Gastrocnemius medialis (tissue), 4 donors: ENCODE results near the gene LDLRAD4. TPM values are rescaled to one million over a fixed set of nuclear protein-coding genes. Genes with fewer than 3 reads are reported as not detected.

Experiments
- ATAC-seq, 2 donors: fragments of 150-250 bp; one replicate each; pipeline ENCODE4 v1.9.1; 2016
- DNase-seq, 2 donors: peaks; one replicate each; pipeline ENCODE4 v3.0.0-alpha.2; 2019
- H3K27ac ChIP-seq, 4 donors: fragments of 200-600 bp; sonication (generic); 1 replicate in 1 of 4; 2 replicates in 3 of 4; pipeline ENCODE4 v1.5.1; 2016 to 2018; ENCODE audit warnings: mild to moderate bottlenecking in 2 of 4, moderate library complexity in 1 of 4
- H3K27me3 ChIP-seq, 3 donors: fragments of 200-600 bp; sonication (generic) in 2 of 3; 1 replicate in 1 of 3; 2 replicates in 2 of 3; pipeline versions ENCODE4 v1.5.1 to v1.6.0; 2016 to 2019; ENCODE audit warnings: mild to moderate bottlenecking in 1 of 3, moderate library complexity in 1 of 3
- H3K36me3 ChIP-seq, 2 donors: fragments of 200-600 bp; sonication (generic) in 1 of 2; one replicate each; pipeline ENCODE4 v1.5.1; 2017 to 2018
- H3K4me1 ChIP-seq, 2 donors: fragments of 200-600 bp; sonication (generic) in 1 of 2; one replicate each; pipeline ENCODE4 v1.5.1; 2016 to 2017; ENCODE audit warnings: mild to moderate bottlenecking in 2 of 2
- H3K4me3 ChIP-seq, 4 donors: fragments of 200-600 bp; sonication (generic) in 3 of 4; 1 replicate in 1 of 4; 2 replicates in 3 of 4; pipeline ENCODE4 v1.5.1; 2016 to 2019; ENCODE audit warnings: mild to moderate bottlenecking in 2 of 4
- H3K9me3 ChIP-seq, 3 donors: fragments of 200-600 bp; sonication (generic) in 2 of 3; 1 replicate in 1 of 3; 2 replicates in 2 of 3; pipeline ENCODE4 v1.5.1; 2016 to 2019
- CTCF ChIP-seq, 5 experiments: fragments of 450-650 bp in 3 of 5; fragments of 200-600 bp in 2 of 5; sonication (generic) in 2 of 5; IDR thresholded peaks in 4 of 5; conservative IDR thresholded peaks in 1 of 5; 1 replicate in 4 of 5; 2 replicates in 1 of 5; pipeline ENCODE4 v1.5.1; 2016 to 2019; ENCODE audit warnings: antibody characterized with exemption in 5 of 5, mild to moderate bottlenecking in 3 of 5, moderate library complexity in 3 of 5
- POLR2A ChIP-seq, 2 donors: fragments of 450-650 bp; IDR thresholded peaks; one replicate each; pipeline ENCODE4 v1.6.1; 2017; ENCODE audit warnings: antibody characterized with exemption in 2 of 2, mild to moderate bottlenecking in 2 of 2, moderate library complexity in 2 of 2
- in situ Hi-C, 4 donors: fragments of 200-750 bp; cut with MboI; loops; one replicate each; pipeline versions ENCODE4 v1.15.0 to v1.8.0; 2017; ENCODE audit warnings: low sequenced_read_pairs in 4 of 4
- intact Hi-C: fragments of 100-400 bp; cut with DNase I; formaldehyde crosslinking; loops from one replicate; pipeline ENCODE4 v1.15.1; 2023; ENCODE audit warnings: low total_unique reads
- total RNA-seq, 4 donors: library from RNA; depleted of rRNA; stranded (reverse); fragments of >200 nt; gene quantifications; one replicate each; pipeline versions ENCODE4 v1.1.0 to v1.2.3, GENCODE V29; 2016

Gene LDLRAD4
- total RNA-seq, 4 donors from 2014 or later = 3.9 to 11.1 (median 6.5) TPM

GRCh38 chr18:13279181-13280069 is 60.9 kb downstream of the LDLRAD4 start:
- H3K27me3 ChIP-seq = no peaks in the 10 kb centered on the region
- H3K4me1 ChIP-seq = peaks cover 0 to 5% of the 10 kb centered on the region in 2 donors
- H3K36me3 ChIP-seq = no peaks in the 10 kb centered on the region
- DNase-seq = no peak
- intact Hi-C loops = loop anchor here (10.0 kb wide), 1 partner anchor 255 kb away; no protein-coding TSS in a partner anchor
- H3K4me3 ChIP-seq = no peak overlapping the region
- in situ Hi-C loops = loop anchor here in 1 of 4 donors (10.0 kb wide), 1 partner anchor 65 kb away; the partner anchor contains the start of gene LDLRAD4
- no peaks in the 10 kb centered on the region for H3K9me3 ChIP-seq
- ATAC-seq = no peak
- no peak overlapping the region for H3K27ac ChIP-seq
- no peak for TF ChIP-seq CTCF (IDR thresholded peaks at IDR 0.05 in 4 of 5, conservative IDR thresholded peaks at IDR 0.05 in 1 of 5)

- Histone ChIP-seq H3K4me3 (no peak overlapping the region), H3K36me3 (no peaks in the 10 kb centered on the region), H3K27ac (no peak overlapping the region), H3K4me1 (peaks cover 0 to 5% of the 10 kb centered on the region in 2 donors), H3K9me3 (no peaks in the 10 kb centered on the region), H3K27me3 (no peaks in the 10 kb centered on the region)
- ATAC-seq (no peak), DNase-seq (no peak)
- in situ Hi-C loops (no loop called here), intact Hi-C loops (loop anchor here (10.0 kb wide), 1 partner anchor 255 kb away; no protein-coding TSS in a partner anchor)
- TF ChIP-seq CTCF (IDR thresholded peaks at IDR 0.05 in 4 of 5, conservative IDR thresholded peaks at IDR 0.05 in 1 of 5) = no peak
- TF ChIP-seq POLR2A (IDR thresholded peaks at IDR 0.05) = no peak
Observed at GRCh38 chr18:13280070-13280795, 61.7 kb downstream of the LDLRAD4 start.

- ATAC-seq (no peak), DNase-seq (no peak)
- no peak overlapping the region for H3K27ac ChIP-seq
- in situ Hi-C loops = no loop called here
- H3K27me3 ChIP-seq = no peaks in the 10 kb centered on the region
- no peaks in the 10 kb centered on the region for H3K36me3 ChIP-seq
- TF ChIP-seq POLR2A (IDR thresholded peaks at IDR 0.05) = no peak
- TF ChIP-seq CTCF (IDR thresholded peaks at IDR 0.05 in 4 of 5, conservative IDR thresholded peaks at IDR 0.05 in 1 of 5) = no peak
- H3K4me3 ChIP-seq = no peak overlapping the region
- no peaks in the 10 kb centered on the region for H3K9me3 ChIP-seq
- intact Hi-C loops = loop anchor here (10.0 kb wide), 1 partner anchor 253 kb away; no protein-coding TSS in a partner anchor
- peaks cover 0 to 5% of the 10 kb centered on the region in 2 donors for H3K4me1 ChIP-seq
Observed at GRCh38 chr18:13281406-13281805, 62.8 kb downstream of the LDLRAD4 start.

- H3K27me3 ChIP-seq = no peaks in the 10 kb centered on the region
- DNase-seq = no peak
- no peak for TF ChIP-seq POLR2A (IDR thresholded peaks at IDR 0.05)
- no peak for TF ChIP-seq CTCF (IDR thresholded peaks at IDR 0.05 in 4 of 5, conservative IDR thresholded peaks at IDR 0.05 in 1 of 5)
- H3K9me3 ChIP-seq = no peaks in the 10 kb centered on the region
- no peaks in the 10 kb centered on the region for H3K4me1 ChIP-seq
- H3K4me3 ChIP-seq = no peak overlapping the region
- ATAC-seq = no peak
- H3K27ac ChIP-seq = no peak overlapping the region
- in situ Hi-C loops = no loop called here
- intact Hi-C loops = loop anchor here (10.0 kb wide), 1 partner anchor 251 kb away; no protein-coding TSS in a partner anchor
- no peaks in the 10 kb centered on the region for H3K36me3 ChIP-seq
Observed at GRCh38 chr18:13283746-13284145, 65.2 kb downstream of the LDLRAD4 start.
